ENCODE data around the gene ARL13B. TPM values are rescaled to one million over a fixed set of nuclear protein-coding genes. Genes with fewer than 3 reads are reported as not detected.

The ARL13B gene
- total and polyA plus RNA-seq, 2 of the 13 experiments (the other 11 are each of a cell fraction or from before 2014, with no cell fraction given), result 2.2 to 9.6 TPM

DNA sequence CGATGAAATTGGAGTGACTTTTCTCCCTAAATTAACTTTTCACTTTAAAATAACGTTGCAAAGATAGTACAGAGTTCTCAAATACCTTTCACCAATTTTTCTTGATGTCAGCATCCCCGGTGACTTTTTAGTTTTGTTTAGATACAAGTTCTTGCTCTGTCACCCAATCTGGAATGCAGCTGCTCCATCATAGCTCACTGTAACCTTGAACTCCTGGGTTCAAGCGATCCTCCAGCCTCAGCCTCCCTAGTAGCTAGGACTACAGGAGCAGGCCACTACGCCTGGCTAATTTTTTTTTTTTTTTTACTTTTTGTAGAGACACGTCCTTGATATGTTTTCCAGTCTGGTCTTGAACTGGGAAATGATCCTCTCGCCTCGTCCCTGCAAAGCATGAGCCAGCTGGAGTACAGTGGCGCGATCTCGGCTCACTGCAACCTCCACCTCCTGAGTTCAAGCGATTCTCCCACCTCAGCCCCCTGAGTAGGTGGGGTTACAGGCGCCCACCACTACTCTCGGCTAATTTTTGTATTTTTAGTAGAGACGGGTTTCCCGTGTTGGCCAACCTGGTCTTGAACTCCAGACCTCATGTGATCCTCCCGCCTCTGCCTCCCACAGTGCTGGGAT lies 83.7 kb downstream of the ARL13B start:
- Histone ChIP-seq H3K4me2 (ENCODE audit: low read depth, low read length) (peak overlapping the region; percentile 78), H2AFZ (ENCODE audit: low read length) (peak overlapping the region; percentile 85), H3K27me3 (ENCODE audit: control insufficient read depth in 1 of 2, insufficient read depth in 2 of 2, low read length in 2 of 2) (no peaks in the 10 kb centered on the region; a peak in 1 of 5 replicates), H3K4me3 (replicated peaks in 1 of 3; ENCODE audit: insufficient read depth in 1 of 3, low read depth in 2 of 3, low read length in 3 of 3) (peak overlapping the region; percentile 72 to 88 (median 79)), H3K27ac (ENCODE audit: extremely low read length, insufficient read depth, low read length) (peak overlapping the region; percentile 98), H3K9me3 (ENCODE audit: low read length) (peaks cover 10% of the 10 kb centered on the region; the same call in 1 of the 2 replicates), H3K79me2 (ENCODE audit: insufficient read depth, low read length) (peaks cover 15% of the 10 kb centered on the region), H3K4me1 (ENCODE audit: insufficient read depth, low read length) (peaks cover 24% of the 10 kb centered on the region), H4K20me1 (ENCODE audit: insufficient read depth, low read length) (no peaks in the 10 kb centered on the region), H3K9ac (ENCODE audit: insufficient read depth, low read depth, low read length) (peak overlapping the region; percentile 95), H3K36me3 (replicated peaks in 1 of 2; ENCODE audit: control insufficient read depth in 1 of 2, insufficient read depth in 2 of 2, low read length in 2 of 2) (peaks cover 0 to 10% of the 10 kb centered on the region in 2 experiments; a peak in 1 of 5 replicates)
- FAIRE-seq (no peak), DNase-seq (ENCODE audit: low spot score) (peak; percentile 12), ATAC-seq (no peak)
- ChIA-PET CTCF (ENCODE audit: low intra/inter-chr PET ratio, low total read pairs) (no interaction called here), POLR2A (interaction anchor here (0.6 to 3.2 kb wide), 10 partner anchors 8 to 90 kb away, joined by 3 to 34 read pairs (median 5); partner anchors contain the start of genes ARL13B and PROS1)
- in situ Hi-C loops (cut with HindIII; ENCODE audit: extremely low pct_ligation_motif_present, low pct_unique_long_range_greater_than_20kb) (loop anchor here (10.0 kb wide), 1 partner anchor 59 kb away; no protein-coding TSS in a partner anchor), intact Hi-C loops (cut with micrococcal nuclease; ENCODE audit: unreplicated experiment) (loop anchor here (1.0 to 10.0 kb wide), 5 partner anchors 35 to 159 kb away; partner anchors contain the start of genes ARL13B, PROS1 and STX19)
- no TSS peak for BruUV-seq (replicated peaks)
- 46% methylated on average over 17 of the region's 17 CpGs for WGBS (ENCODE audit: low lambda C conversion rate)
- 0 out of 2 replicates have a peak, but pooled peaks have one; percentile 1 for TF ChIP-seq YEATS4 (CRISPR knock-in tag; IDR thresholded peaks at IDR 0.05; ENCODE audit: borderline replicate concordance)
- no peak for TF ChIP-seq U2AF2 (IDR thresholded peaks at IDR 0.05; ENCODE audit: low read depth, low read length)
- peak; percentile 46; the same call in 1 of the 2 replicates for TF ChIP-seq ZMYM3 (CRISPR knock-in tag; IDR thresholded peaks at IDR 0.05)
- TF ChIP-seq NR2F6 (IDR thresholded peaks at IDR 0.05), result no peak
- TF ChIP-seq NR2F6 (CRISPR knock-in tag; IDR thresholded peaks at IDR 0.05), result no peak
- peak; percentile 18; the same call in 1 of the 2 replicates for TF ChIP-seq ZSCAN20 (CRISPR knock-in tag; IDR thresholded peaks at IDR 0.05; ENCODE audit: borderline replicate concordance)
- TF ChIP-seq, protein P1, sequence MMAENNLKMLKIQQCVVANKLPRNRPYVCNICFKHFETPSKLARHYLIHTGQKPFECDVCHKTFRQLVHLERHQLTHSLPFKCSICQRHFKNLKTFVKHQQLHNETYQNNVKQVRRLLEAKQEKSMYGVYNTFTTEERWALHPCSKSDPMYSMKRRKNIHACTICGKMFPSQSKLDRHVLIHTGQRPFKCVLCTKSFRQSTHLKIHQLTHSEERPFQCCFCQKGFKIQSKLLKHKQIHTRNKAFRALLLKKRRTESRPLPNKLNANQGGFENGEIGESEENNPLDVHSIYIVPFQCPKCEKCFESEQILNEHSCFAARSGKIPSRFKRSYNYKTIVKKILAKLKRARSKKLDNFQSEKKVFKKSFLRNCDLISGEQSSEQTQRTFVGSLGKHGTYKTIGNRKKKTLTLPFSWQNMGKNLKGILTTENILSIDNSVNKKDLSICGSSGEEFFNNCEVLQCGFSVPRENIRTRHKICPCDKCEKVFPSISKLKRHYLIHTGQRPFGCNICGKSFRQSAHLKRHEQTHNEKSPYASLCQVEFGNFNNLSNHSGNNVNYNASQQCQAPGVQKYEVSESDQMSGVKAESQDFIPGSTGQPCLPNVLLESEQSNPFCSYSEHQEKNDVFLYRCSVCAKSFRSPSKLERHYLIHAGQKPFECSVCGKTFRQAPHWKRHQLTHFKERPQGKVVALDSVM (CRISPR knock-in tag; IDR thresholded peaks at IDR 0.05), result peak; percentile 98
- peak; percentile 5; the same call in 1 of the 2 replicates for TF ChIP-seq MED1 (CRISPR knock-in tag; IDR thresholded peaks at IDR 0.05)
